HepG2 (cell line): ENCODE measurements around the gene SLC9A4. TPM values are rescaled to one million over a fixed set of nuclear protein-coding genes. Genes with fewer than 3 reads are reported as not detected.
A peak's percentile ranks its signal among the peaks of the same experiment; 100 is the strongest.

Source experiments
- ATAC-seq: fragments of 200-7000 bp; cut with Tn5 transposase; 3 replicates; pipeline ENCODE4 v1.9.1; 2020; ENCODE audit warnings: mild to moderate bottlenecking, moderate library complexity
- BruUV-seq: library from RNA; stranded (reverse); fragments of 400-500 nt; replicated peaks from 2 replicates; lab custom pipeline; 2021; lab: Mats Ljungman, UMichigan
- CTCF ChIA-PET: fragments of 300-600 bp; formaldehyde crosslinking; extraction: SDS; loops from one replicate; lab custom pipeline; 2021; ENCODE audit warnings: low total read pairs, inconsistent platforms, low intra/inter-chr PET ratio; lab: Yijun Ruan, JAX
- POLR2A ChIA-PET: fragments of 350-600 bp; sonication (Branson Sonifier 250); formaldehyde crosslinking; loops from one replicate; lab custom pipeline; 2020; ENCODE audit warnings: antibody characterized with exemption, inconsistent platforms; lab: Yijun Ruan, JAX
- DNase-seq: peaks from one replicate; pipeline ENCODE4 v3.0.0-alpha.2; 2015; ENCODE audit warnings: low spot score
- FAIRE-seq: peaks from 3 replicates; lab custom pipeline; 2011; peaks lifted over from hg19 to GRCh38; lab: Jason Lieb, UNC
- H2AFZ ChIP-seq: one replicate; pipeline ENCODE4 v1.6.1; 2011; ENCODE audit warnings: low read length, inconsistent platforms
- H3K27ac ChIP-seq: fragments of 300-600 bp; 3 replicates; pipeline ENCODE4 v1.8.0; 2011; ENCODE audit warnings: mixed run types, mild to moderate bottlenecking, mixed read lengths, low read length, inconsistent platforms; ENCODE audit not compliant: insufficient read depth; ENCODE audit errors: extremely low read length
- H3K27me3 ChIP-seq, 2 experiments: fragments of 200-600 bp in 1 of 2; 2 replicates in 1 of 2; 3 replicates in 1 of 2; pipeline versions ENCODE4 v1.6.0 to v1.8.0; 2011; ENCODE audit warnings: low read length in 2 of 2, mild to moderate bottlenecking in 2 of 2, moderate library complexity in 2 of 2, inconsistent platforms in 1 of 2; ENCODE audit not compliant: insufficient read depth in 2 of 2, control insufficient read depth in 1 of 2
- H3K36me3 ChIP-seq, 2 experiments: fragments of 200-600 bp in 1 of 2; replicated peaks in 1 of 2; 2 replicates in 1 of 2; 3 replicates in 1 of 2; pipeline versions ENCODE4 v1.5.1 to v1.8.0; 2011; ENCODE audit warnings: low read length in 2 of 2, inconsistent platforms in 1 of 2; ENCODE audit not compliant: insufficient read depth in 2 of 2, control insufficient read depth in 1 of 2
- H3K4me1 ChIP-seq: 2 replicates; pipeline ENCODE4 v1.5.1; 2012; ENCODE audit warnings: low read length, inconsistent platforms; ENCODE audit not compliant: insufficient read depth
- H3K4me2 ChIP-seq: 2 replicates; pipeline ENCODE4 v1.6.0; 2011; ENCODE audit warnings: low read depth, low read length, inconsistent platforms
- H3K4me3 ChIP-seq, 3 experiments: fragments of 200-600 bp in 1 of 3; sonication (generic), shearing (Covaris generic) in 1 of 3; replicated peaks in 1 of 3; 2 replicates each; pipeline ENCODE4 v1.5.1; 2011 to 2016; ENCODE audit warnings: low read length in 3 of 3, inconsistent platforms in 2 of 3, low read depth in 2 of 3, mild to moderate bottlenecking in 2 of 3, control low read depth in 1 of 3, mixed read lengths in 1 of 3; ENCODE audit not compliant: insufficient read depth in 1 of 3
- H3K79me2 ChIP-seq: one replicate; pipeline ENCODE4 v1.6.1; 2011; ENCODE audit warnings: low read length, inconsistent platforms; ENCODE audit not compliant: insufficient read depth
- H3K9ac ChIP-seq: 2 replicates; pipeline ENCODE4 v1.6.0; 2011; ENCODE audit warnings: mild to moderate bottlenecking, low read depth, low read length, inconsistent platforms; ENCODE audit not compliant: insufficient read depth
- H3K9me3 ChIP-seq: 2 replicates; pipeline ENCODE4 v1.5.1; 2012; ENCODE audit warnings: mild to moderate bottlenecking, low read length
- H4K20me1 ChIP-seq: 2 replicates; pipeline ENCODE4 v1.6.0; 2011; ENCODE audit warnings: inconsistent platforms, mild to moderate bottlenecking, low read length, moderate library complexity; ENCODE audit not compliant: insufficient read depth
- GATAD2A ChIP-seq: IDR thresholded peaks from 2 replicates; pipeline ENCODE4 v1.6.1; 2016
- HNF4A ChIP-seq: sonication (generic); formaldehyde crosslinking; IDR thresholded peaks from 2 replicates; pipeline ENCODE4 v1.4.0; 2020; ENCODE audit warnings: missing genetic modification reagents
- ZBTB7A ChIP-seq: sonication (generic); formaldehyde crosslinking; IDR thresholded peaks from 2 replicates; pipeline ENCODE4 v1.8.0; 2022; ENCODE audit warnings: mild to moderate bottlenecking, missing genetic modification reagents
- ZNF460 ChIP-seq: sonication (generic); formaldehyde crosslinking; IDR thresholded peaks from 2 replicates; pipeline ENCODE4 v1.5.1; 2020; ENCODE audit warnings: missing genetic modification reagents, mild to moderate bottlenecking, borderline replicate concordance
- ZSCAN22 ChIP-seq: sonication (generic); formaldehyde crosslinking; IDR thresholded peaks from 2 replicates; pipeline ENCODE4 v1.4.0; 2020; ENCODE audit warnings: mild to moderate bottlenecking, missing genetic modification reagents
- WGBS: methylation state at CpG from one replicate; pipeline ENCODE4 v1.1.6; 2017; ENCODE audit warnings: low lambda C conversion rate; 5-methylcytosine and 5-hydroxymethylcytosine counted together
- in situ Hi-C: cut with HindIII; loops from 2 replicates; pipeline ENCODE4 v1.10.0; 2017; ENCODE audit warnings: low pct_unique_long_range_greater_than_20kb; ENCODE audit not compliant: extremely low pct_ligation_motif_present
- intact Hi-C: fragments of 100-400 bp; cut with micrococcal nuclease; formaldehyde crosslinking; loops from one replicate; pipeline ENCODE4 v1.10.0; 2022; ENCODE audit not compliant: unreplicated experiment
- polyA plus RNA-seq, 8 experiments: library from polyadenylated mRNA; depleted of rRNA in 3 of 8; stranded (reverse) in 7 of 8; unstranded in 1 of 8; fragments of >200 nt; fragmentation: Illumina TruSeq in 4 of 8; extraction: Trizol in 4 of 8; gene quantifications; 2 replicates each; pipeline versions ENCODE4 v1.2.1 to v1.2.3, GENCODE V29; 2011 to 2016; ENCODE audit warnings: low read depth in 4 of 8, missing spikeins in 1 of 8, mixed read lengths in 1 of 8; ENCODE audit not compliant: insufficient read depth in 1 of 8
- total RNA-seq, 5 experiments: library from RNA; depleted of rRNA; stranded (reverse); fragments of >200 nt; fragmentation: Illumina TruSeq; extraction: Trizol; gene quantifications; 2 replicates each; pipeline ENCODE4 v1.2.3, GENCODE V29; 2016; ENCODE audit warnings: low read depth in 1 of 5
- TF ChIP-seq, protein P1 (sequence below): sonication (generic); formaldehyde crosslinking; IDR thresholded peaks from 2 replicates; pipeline ENCODE4 v1.4.0; 2020; ENCODE audit warnings: missing genetic modification reagents, borderline replicate concordance
- TF ChIP-seq, protein P2 (sequence below): sonication (generic); IDR thresholded peaks from 2 replicates; pipeline ENCODE4 v1.6.1; 2016; ENCODE audit warnings: low read depth, borderline replicate concordance

SLC9A4 gene
- total and polyA plus RNA-seq, 2 of the 13 experiments (the other 11 are each of a cell fraction or from before 2014, with no cell fraction given), result not detected

- DNase-seq (peak; percentile 35), ATAC-seq (peak; percentile 55), FAIRE-seq (peak; percentile 47)
- ChIA-PET CTCF (interaction anchor here (1.4 to 4.1 kb wide), 2 partner anchors 95 to 285 kb away, joined by 7 to 19 read pairs; no protein-coding TSS in a partner anchor), POLR2A (no interaction called here)
- H3K4me1 ChIP-seq, result peaks cover 16% of the 10 kb centered on the region
- H3K79me2 ChIP-seq, result no peaks in the 10 kb centered on the region
- 9% methylated on average over 1 of the region's 1 CpG for WGBS
- H3K9ac ChIP-seq, result no peak overlapping the region
- BruUV-seq, result no TSS peak
- no peaks in the 10 kb centered on the region for H3K9me3 ChIP-seq
- in situ Hi-C loops (no loop called here), intact Hi-C loops (loop anchor here (1.0 to 5.0 kb wide), 3 partner anchors 96 to 282 kb away; no protein-coding TSS in a partner anchor)
- H2AFZ ChIP-seq, result no peak overlapping the region
- H3K36me3 ChIP-seq, result no peaks in the 10 kb centered on the region
- H3K4me2 ChIP-seq, result no peak overlapping the region
- H4K20me1 ChIP-seq, result no peaks in the 10 kb centered on the region
- TF ChIP-seq, protein P1, sequence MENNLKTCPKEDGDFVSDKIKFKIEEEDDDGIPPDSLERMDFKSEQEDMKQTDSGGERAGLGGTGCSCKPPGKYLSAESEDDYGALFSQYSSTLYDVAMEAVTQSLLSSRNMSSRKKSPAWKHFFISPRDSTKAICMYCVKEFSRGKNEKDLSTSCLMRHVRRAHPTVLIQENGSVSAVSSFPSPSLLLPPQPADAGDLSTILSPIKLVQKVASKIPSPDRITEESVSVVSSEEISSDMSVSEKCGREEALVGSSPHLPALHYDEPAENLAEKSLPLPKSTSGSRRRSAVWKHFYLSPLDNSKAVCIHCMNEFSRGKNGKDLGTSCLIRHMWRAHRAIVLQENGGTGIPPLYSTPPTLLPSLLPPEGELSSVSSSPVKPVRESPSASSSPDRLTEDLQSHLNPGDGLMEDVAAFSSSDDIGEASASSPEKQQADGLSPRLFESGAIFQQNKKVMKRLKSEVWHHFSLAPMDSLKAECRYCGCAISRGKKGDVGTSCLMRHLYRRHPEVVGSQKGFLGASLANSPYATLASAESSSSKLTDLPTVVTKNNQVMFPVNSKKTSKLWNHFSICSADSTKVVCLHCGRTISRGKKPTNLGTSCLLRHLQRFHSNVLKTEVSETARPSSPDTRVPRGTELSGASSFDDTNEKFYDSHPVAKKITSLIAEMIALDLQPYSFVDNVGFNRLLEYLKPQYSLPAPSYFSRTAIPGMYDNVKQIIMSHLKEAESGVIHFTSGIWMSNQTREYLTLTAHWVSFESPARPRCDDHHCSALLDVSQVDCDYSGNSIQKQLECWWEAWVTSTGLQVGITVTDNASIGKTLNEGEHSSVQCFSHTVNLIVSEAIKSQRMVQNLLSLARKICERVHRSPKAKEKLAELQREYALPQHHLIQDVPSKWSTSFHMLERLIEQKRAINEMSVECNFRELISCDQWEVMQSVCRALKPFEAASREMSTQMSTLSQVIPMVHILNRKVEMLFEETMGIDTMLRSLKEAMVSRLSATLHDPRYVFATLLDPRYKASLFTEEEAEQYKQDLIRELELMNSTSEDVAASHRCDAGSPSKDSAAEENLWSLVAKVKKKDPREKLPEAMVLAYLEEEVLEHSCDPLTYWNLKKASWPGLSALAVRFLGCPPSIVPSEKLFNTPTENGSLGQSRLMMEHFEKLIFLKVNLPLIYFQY (CRISPR knock-in tag), result no peak
- TF ChIP-seq ZNF460 (CRISPR knock-in tag) (no peak), ZSCAN22 (CRISPR knock-in tag) (no peak), GATAD2A (CRISPR knock-in tag) (no peak), HNF4A (CRISPR knock-in tag) (0 out of 2 replicates have a peak, but pooled peaks have one; percentile 14), ZBTB7A (no peak)
- TF ChIP-seq, protein P2, sequence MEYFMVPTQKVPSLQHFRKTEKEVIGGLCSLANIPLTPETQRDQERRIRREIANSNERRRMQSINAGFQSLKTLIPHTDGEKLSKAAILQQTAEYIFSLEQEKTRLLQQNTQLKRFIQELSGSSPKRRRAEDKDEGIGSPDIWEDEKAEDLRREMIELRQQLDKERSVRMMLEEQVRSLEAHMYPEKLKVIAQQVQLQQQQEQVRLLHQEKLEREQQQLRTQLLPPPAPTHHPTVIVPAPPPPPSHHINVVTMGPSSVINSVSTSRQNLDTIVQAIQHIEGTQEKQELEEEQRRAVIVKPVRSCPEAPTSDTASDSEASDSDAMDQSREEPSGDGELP, result peak; percentile 42; the same call in 1 of the 2 replicates
- H3K4me3 ChIP-seq, result no peak overlapping the region
- H3K27ac ChIP-seq, result no peak overlapping the region
- no peaks in the 10 kb centered on the region; a peak in 1 of 5 replicates for H3K27me3 ChIP-seq
These were observed 47.8 kb downstream of the SLC9A4 start for GRCh38 chr2:102520801-102521200.
